ENCODE data around the gene F12. TPM values are rescaled to one million over a fixed set of nuclear protein-coding genes. Genes with fewer than 3 reads are reported as not detected.
A peak's percentile ranks its signal among the peaks of the same experiment; 100 is the strongest.

The F12 gene
- total RNA-seq, 1 donor from 2014 or later = 2.2 TPM

DNA sequence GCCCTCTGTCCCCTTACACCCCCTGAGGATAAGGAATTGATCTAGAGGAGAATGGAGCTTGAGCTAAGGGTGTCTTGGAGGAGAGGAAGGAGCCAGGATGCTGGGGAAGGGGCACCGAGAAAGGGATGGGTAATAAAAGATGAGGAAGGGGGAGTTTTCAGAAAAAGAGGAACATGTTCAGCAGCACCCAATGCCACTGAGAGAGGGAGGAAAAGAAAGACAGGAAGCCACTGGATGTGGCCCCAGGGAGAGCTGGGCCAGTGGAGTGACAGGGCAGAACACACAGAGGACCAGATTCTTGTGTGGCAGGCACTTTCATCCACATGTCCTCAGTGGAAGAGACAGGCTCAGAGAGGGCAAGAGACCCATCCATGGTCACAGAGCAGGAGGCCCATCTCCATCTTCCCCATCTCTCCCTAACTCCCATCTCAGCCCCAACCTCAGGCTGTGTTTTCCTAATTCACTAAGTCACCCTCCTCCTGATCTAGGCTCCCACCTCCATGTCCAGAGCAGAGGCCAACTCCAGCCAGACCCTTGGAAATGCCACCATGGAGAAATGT is 16.1 kb downstream of the F12 start:
- no peaks in the 10 kb centered on the region for H3K36me3 Mint-ChIP-seq (ENCODE audit: low read depth)
- no peak for DNase-seq (ENCODE audit: low spot score)
- no peak overlapping the region for H3K4me3 Mint-ChIP-seq
- H3K4me1 Mint-ChIP-seq (ENCODE audit: low read depth) = peaks cover 31% of the 10 kb centered on the region
- intact Hi-C loops (cut with micrococcal nuclease) = no loop called here
- no peak overlapping the region for H3K27ac Mint-ChIP-seq
- peaks cover 11% of the 10 kb centered on the region for H3K27me3 Mint-ChIP-seq (ENCODE audit: insufficient read depth)
- H3K9me3 Mint-ChIP-seq = no peaks in the 10 kb centered on the region

DNA sequence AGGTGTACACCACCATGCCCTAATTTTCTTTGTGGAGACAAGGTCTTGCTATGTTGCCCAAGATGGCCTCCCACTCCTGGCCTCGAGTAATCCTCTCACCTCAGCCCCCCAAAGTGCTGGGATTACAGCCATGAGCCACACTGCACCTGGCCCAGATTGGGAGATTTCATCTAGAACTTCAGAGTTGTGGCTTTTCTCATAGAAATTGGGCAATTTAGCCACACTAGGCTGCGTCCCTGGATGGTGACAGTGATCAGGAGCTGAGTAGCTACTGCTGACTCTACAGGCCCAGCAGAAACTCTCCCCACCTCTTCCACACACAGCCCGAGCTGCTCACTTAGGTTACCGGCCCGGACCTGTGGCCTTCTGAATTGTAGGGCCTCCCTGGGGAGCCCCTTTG is 16.6 kb downstream of the F12 start:
- Mint-ChIP-seq H3K4me3 (no peak overlapping the region), H3K36me3 (ENCODE audit: low read depth) (no peaks in the 10 kb centered on the region), H3K4me1 (ENCODE audit: low read depth) (peaks cover 34% of the 10 kb centered on the region), H3K9me3 (no peaks in the 10 kb centered on the region), H3K27me3 (ENCODE audit: insufficient read depth) (peaks cover 11% of the 10 kb centered on the region), H3K27ac (no peak overlapping the region)
- no peak for DNase-seq (ENCODE audit: low spot score)
- intact Hi-C loops (cut with micrococcal nuclease) = no loop called here

DNA sequence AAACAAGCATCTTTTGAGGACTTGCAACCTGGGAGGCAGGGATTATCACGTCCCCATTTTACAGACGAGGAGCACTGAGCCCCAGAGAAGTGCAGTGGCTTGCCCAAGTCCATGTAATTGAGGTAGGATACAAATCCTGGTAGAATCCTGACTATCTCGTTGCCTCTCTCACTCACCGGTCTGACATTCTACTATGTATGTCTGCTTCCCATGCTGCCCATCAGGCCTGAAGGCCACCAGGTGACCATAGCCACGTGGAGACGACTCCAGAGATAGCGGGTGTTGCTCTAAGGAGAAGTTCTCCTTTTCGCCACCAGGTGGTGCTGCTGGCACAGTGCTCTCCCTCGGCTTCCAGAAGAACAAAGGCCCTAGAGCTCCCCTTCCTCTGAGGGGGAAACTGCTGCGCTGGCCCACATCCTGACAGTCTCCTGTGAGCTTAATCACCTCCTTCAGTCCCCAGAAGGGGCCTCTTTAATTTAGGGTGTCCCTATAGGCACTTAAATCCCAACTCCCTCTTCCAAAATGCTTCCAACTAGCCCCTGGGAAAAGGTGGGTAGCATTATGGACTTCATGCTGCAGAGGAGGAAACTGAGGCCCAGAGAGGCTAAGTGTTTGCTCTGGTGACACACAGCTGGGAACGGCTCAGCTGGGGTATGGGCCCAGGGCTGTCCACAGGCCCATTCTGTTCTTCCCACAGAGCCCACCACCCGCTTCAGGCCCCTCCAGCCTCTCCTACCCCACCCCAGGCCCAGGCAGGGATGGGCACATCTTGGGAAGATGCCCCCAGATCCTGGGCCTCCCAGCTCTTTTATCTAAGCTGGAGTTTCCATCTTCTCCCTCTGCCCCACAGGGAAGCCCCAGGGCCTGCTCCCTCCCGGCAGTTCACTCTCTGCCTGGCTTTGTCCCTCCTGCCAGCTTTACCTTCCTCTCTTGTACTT is 18.7 kb downstream of the F12 start:
- Mint-ChIP-seq H3K4me1 (ENCODE audit: low read depth) (peaks cover 34% of the 10 kb centered on the region), H3K4me3 (peak overlapping the region; percentile 5), H3K27me3 (ENCODE audit: insufficient read depth) (peaks cover 3% of the 10 kb centered on the region), H3K9me3 (no peaks in the 10 kb centered on the region), H3K27ac (peak overlapping the region; percentile 65), H3K36me3 (ENCODE audit: low read depth) (no peaks in the 10 kb centered on the region)
- intact Hi-C loops (cut with micrococcal nuclease) = loop anchor here (1.0 kb wide), 7 partner anchors 13 to 111 kb away; partner anchors contain the start of gene PRR7
- DNase-seq (ENCODE audit: low spot score) = peak; percentile 80

DNA sequence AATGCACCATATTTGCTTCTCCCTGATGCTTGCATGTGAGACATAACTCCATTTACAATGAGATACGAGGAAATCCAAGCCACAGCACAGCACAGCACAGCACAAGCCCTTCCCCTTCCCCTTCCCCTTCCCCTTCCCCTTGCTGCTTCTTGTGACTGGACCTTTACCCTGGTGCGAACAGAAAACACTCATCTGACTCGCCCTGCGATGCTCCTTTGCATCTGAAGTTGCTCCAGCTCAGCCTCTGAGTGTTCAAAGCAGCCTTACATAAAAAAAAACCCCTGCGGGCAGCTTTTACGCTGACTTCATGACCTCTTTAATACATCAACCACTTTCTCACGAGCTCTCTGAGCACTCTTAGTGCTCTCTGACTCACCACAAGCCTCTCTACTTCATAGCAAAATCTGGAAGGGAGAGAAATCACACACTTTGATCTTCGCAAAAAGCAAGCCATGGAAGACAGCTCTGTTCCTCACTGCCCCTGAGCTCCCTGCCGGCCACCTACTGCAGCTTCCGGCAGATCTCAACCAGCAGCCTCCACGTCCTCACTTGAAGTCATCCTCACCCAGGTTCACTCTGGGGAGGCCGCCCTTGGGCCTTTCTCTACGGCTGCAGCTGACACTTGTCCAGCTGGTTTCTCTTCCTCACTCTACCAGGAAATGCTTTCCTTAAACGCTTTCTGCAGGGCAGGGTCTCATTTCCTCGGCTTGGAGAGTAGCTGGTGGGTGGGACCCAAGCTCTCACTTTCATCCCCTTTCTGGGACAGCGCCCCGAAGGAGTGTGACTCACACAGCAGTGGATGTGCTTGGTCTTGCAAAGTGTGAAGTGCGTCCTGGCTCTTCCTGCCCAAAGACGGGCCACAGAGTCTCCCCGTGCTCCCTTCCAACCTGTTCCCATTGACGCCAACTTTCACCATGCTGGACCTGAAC is 19.9 kb downstream of the F12 start:
- peak; percentile 34 for DNase-seq (ENCODE audit: low spot score)
- Mint-ChIP-seq H3K27ac (peak overlapping the region; percentile 10), H3K9me3 (no peaks in the 10 kb centered on the region), H3K27me3 (ENCODE audit: insufficient read depth) (peaks cover 8% of the 10 kb centered on the region), H3K4me3 (peak overlapping the region; percentile 0), H3K4me1 (ENCODE audit: low read depth) (peaks cover 34% of the 10 kb centered on the region), H3K36me3 (ENCODE audit: low read depth) (no peaks in the 10 kb centered on the region)
- intact Hi-C loops (cut with micrococcal nuclease) = loop anchor here (1.0 kb wide), 8 partner anchors 14 to 112 kb away; partner anchors contain the start of genes PDLIM7 and PRR7

DNA sequence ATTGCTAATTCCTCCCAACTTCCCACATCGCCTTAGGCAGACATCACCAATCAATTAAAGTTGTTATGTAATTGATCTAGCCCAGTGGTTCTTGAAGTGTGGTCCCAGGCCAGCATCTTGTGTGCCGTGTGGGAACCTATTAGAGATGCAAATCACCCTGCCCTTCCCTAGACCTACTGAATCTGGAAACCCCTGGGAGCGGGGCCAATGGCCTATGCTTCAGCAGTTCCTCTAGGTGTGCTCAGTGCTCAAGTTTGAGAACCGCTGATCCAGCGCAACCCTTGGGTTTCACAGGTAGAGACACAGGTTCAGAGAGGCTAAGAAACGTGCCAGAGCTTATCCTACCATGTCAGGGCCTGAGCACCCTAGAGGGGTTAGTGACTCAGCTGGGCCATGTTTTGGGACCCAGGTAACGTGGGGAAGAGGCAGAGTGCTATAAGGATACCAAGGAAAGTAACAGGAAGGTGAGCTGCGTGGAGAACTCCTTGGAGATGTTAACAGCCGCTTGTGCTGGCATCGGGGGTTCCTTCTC is 20.8 kb downstream of the F12 start:
- H3K27ac Mint-ChIP-seq = no peak overlapping the region
- intact Hi-C loops (cut with micrococcal nuclease) = loop anchor here (1.0 kb wide), 1 partner anchor 109 kb away; the partner anchor contains the start of gene PDLIM7
- H3K9me3 Mint-ChIP-seq = no peaks in the 10 kb centered on the region
- DNase-seq (ENCODE audit: low spot score) = no peak
- no peaks in the 10 kb centered on the region for H3K36me3 Mint-ChIP-seq (ENCODE audit: low read depth)
- peaks cover 34% of the 10 kb centered on the region for H3K4me1 Mint-ChIP-seq (ENCODE audit: low read depth)
- no peak overlapping the region for H3K4me3 Mint-ChIP-seq
- H3K27me3 Mint-ChIP-seq (ENCODE audit: insufficient read depth) = peaks cover 12% of the 10 kb centered on the region

DNA sequence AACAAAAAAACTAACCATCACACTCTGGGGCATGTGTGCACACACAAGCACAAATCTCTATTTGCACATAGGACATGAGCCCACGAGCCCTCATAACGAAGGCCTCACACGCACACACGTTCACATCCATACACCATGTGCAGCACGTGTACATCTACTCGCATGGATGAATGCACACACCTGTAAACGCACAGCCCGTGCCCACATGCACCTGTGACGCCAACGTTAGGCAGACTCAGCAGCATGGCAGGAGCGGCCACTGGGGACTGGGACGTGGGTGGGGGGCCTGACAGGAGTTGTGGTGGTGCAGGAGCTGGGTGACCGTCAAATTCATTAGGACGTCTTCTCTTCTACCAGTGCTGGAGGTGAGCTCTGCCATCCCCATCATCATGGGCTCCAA is 22.0 kb downstream of the F12 start:
- Mint-ChIP-seq H3K9me3 (no peaks in the 10 kb centered on the region), H3K27ac (no peak overlapping the region), H3K4me3 (no peak overlapping the region), H3K4me1 (ENCODE audit: low read depth) (peaks cover 36% of the 10 kb centered on the region), H3K27me3 (ENCODE audit: insufficient read depth) (peaks cover 13% of the 10 kb centered on the region), H3K36me3 (ENCODE audit: low read depth) (no peaks in the 10 kb centered on the region)
- no peak for DNase-seq (ENCODE audit: low spot score)
- intact Hi-C loops (cut with micrococcal nuclease) = no loop called here

DNA sequence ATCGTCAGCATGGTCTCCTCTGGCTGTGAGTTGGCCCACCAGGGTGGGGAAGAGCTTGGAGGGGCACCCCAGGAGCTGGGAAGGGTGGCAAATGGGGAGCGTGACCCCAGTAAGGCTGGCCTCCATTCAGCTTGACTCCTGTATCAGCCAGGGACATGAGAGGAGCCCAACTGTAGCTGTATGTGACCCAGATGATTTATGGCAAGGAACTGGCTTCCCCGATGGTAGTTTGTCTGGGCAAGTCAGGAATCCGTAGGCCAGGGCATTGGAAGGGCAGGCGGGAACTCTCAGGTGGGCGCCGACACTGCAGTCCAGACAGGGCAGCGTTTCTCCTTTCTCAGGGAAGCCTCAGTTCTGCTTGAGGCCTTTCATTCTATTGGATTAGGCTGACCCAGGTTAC is 22.8 kb downstream of the F12 start:
- H3K27ac Mint-ChIP-seq = no peak overlapping the region
- peaks cover 39% of the 10 kb centered on the region for H3K4me1 Mint-ChIP-seq (ENCODE audit: low read depth)
- no peak for DNase-seq (ENCODE audit: low spot score)
- H3K36me3 Mint-ChIP-seq (ENCODE audit: low read depth) = no peaks in the 10 kb centered on the region
- H3K4me3 Mint-ChIP-seq = no peak overlapping the region
- H3K9me3 Mint-ChIP-seq = no peaks in the 10 kb centered on the region
- peaks cover 17% of the 10 kb centered on the region for H3K27me3 Mint-ChIP-seq (ENCODE audit: insufficient read depth)
- intact Hi-C loops (cut with micrococcal nuclease) = no loop called here

DNA sequence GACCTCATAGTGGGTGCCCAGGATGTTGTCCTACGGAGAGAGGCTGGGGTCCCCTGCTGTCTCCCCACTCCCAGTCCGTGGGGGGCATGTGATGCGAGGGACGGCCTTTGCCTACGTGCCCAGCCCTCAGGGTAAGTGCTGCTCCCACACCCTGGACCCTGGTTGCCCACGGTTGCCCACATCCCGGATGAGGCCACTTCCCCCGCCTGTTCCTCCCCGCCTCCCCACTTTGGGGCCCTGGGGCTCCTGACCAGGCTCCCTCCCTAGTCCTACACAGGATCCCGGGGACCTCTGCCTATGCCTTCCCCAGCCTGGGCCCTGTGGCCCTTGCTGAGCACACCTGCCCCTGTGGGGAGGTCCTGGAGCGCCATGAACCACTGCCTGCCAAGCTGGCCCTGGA is 23.6 kb downstream of the F12 start:
- DNase-seq (ENCODE audit: low spot score) = no peak
- intact Hi-C loops (cut with micrococcal nuclease) = no loop called here
- H3K9me3 Mint-ChIP-seq = no peaks in the 10 kb centered on the region
- H3K27ac Mint-ChIP-seq = no peak overlapping the region
- H3K4me3 Mint-ChIP-seq = no peak overlapping the region
- peaks cover 17% of the 10 kb centered on the region for H3K27me3 Mint-ChIP-seq (ENCODE audit: insufficient read depth)
- no peaks in the 10 kb centered on the region for H3K36me3 Mint-ChIP-seq (ENCODE audit: low read depth)
- H3K4me1 Mint-ChIP-seq (ENCODE audit: low read depth) = peaks cover 31% of the 10 kb centered on the region

DNA sequence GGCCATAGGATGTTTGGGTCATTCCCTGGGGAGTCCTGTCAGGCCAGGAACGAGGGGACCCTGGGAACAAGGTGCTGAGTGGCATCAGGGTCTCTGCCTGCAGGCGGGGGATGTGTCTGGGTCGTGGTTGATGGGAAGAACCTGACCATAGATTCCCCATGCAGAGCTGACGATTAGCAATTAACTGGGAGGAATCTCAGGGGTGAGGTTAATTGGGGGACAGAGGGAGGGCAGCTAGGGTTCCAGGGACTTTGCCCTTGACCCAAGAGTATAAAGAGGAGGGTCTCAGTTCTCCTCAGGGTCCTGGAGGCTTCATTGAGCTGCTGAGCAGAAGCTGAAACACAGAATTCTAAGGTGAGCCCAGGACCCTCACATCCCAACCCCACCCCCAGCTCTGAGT is 25.2 kb downstream of the F12 start, which contains the start of gene SLC34A1:
Gene SLC34A1 (plus strand): TSS at position 301 of the 400 bp plus-strand sequence. CDS start 1,308 bp downstream, outside the sequence.
- Mint-ChIP-seq H3K9me3 (no peaks in the 10 kb centered on the region), H3K36me3 (ENCODE audit: low read depth) (no peaks in the 10 kb centered on the region), H3K4me3 (no peak within 1 kb of the TSS), H3K4me1 (ENCODE audit: low read depth) (peaks cover 29% of the 10 kb centered on the region), H3K27me3 (ENCODE audit: insufficient read depth) (peaks cover 14% of the 10 kb centered on the region), H3K27ac (no peak within 1 kb of the TSS)
- intact Hi-C loops (cut with micrococcal nuclease) = no loop called here
- no peak for DNase-seq (ENCODE audit: low spot score)

DNA sequence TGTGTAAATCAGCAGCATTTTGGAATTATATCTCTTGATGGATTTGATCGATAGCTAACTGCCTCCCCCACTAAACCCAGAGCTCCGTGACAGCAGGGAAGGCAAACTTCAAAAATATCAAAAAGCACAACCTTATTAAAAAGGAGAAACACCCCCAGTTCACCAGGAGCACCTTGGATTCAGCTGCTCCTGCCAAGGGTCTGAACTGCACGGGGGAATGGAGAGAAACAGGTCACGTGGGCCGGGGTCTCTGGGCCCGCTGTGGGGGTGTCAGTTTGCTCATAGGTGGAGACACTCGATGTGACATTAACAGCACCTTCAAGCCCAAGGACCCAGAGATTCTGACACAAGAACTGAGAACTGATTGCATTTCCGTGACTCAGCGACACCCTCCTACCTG is 26.2 kb downstream of the F12 start:
- intact Hi-C loops (cut with micrococcal nuclease) = no loop called here
- DNase-seq (ENCODE audit: low spot score) = no peak
- H3K36me3 Mint-ChIP-seq (ENCODE audit: low read depth) = no peaks in the 10 kb centered on the region
- no peak overlapping the region for H3K27ac Mint-ChIP-seq
- H3K4me3 Mint-ChIP-seq = no peak overlapping the region
- H3K27me3 Mint-ChIP-seq (ENCODE audit: insufficient read depth) = peaks cover 14% of the 10 kb centered on the region
- peaks cover 22% of the 10 kb centered on the region for H3K4me1 Mint-ChIP-seq (ENCODE audit: low read depth)
- H3K9me3 Mint-ChIP-seq = no peaks in the 10 kb centered on the region

DNA sequence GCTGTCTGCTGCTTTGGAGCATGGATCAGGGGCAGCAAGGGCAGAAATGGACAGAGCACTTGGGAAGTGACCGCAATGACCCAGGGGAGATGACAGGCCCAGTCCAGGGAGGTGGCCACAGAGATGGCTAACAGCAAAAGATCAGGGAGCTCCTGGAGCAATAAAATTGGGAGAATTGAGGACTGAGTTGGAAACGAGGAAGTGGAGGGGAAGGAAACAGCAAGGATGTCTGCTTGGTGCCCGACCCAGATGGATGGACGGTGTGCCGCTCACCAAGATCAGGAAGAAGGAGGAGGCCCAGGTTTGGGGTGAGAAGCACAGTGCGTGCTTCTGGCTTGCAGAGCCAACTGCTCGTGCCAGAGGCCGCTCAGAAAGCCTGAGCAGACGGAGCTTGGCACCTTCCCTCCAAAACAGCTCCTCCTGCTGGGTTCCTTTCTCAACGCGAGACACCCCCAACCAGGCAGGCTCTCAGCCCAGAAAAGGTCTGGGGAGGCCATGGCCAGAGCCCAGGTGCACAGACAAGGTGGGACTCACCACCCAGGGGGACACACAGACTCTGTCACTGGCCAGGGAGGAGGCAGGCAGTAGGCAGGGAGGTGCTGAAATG is 26.8 kb downstream of the F12 start:
- Mint-ChIP-seq H3K36me3 (ENCODE audit: low read depth) (no peaks in the 10 kb centered on the region), H3K27ac (no peak overlapping the region), H3K9me3 (no peaks in the 10 kb centered on the region), H3K4me3 (no peak overlapping the region), H3K27me3 (ENCODE audit: insufficient read depth) (peaks cover 14% of the 10 kb centered on the region), H3K4me1 (ENCODE audit: low read depth) (peaks cover 20% of the 10 kb centered on the region)
- DNase-seq (ENCODE audit: low spot score) = no peak
- intact Hi-C loops (cut with micrococcal nuclease) = no loop called here

DNA sequence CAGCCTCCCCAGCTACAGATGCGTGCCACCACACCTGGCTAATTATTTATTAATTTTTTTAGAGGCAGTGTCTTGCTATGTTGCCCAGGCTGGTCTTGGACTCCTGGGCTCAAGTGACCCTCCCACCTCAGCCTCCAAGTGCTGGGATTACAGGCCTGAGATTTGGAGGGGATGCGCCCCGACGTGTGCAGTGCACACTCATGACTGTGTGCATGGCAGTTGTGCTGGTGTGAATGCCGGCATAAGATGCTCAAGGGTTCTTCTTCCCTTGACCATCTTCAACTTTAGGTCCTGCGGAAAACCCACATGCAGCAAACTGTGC is 28.6 kb downstream of the F12 start:
- intact Hi-C loops (cut with micrococcal nuclease) = no loop called here
- no peak for DNase-seq (ENCODE audit: low spot score)

More for the DNA sequence above, 28.6 kb downstream of the F12 start:
- Mint-ChIP-seq H3K27ac (no peak overlapping the region), H3K9me3 (no peaks in the 10 kb centered on the region), H3K4me1 (ENCODE audit: low read depth) (peaks cover 20% of the 10 kb centered on the region), H3K36me3 (ENCODE audit: low read depth) (no peaks in the 10 kb centered on the region), H3K4me3 (no peak overlapping the region), H3K27me3 (ENCODE audit: insufficient read depth) (peaks cover 14% of the 10 kb centered on the region)
